ENCODE data around the gene RPS6KA2. TPM values are rescaled to one million over a fixed set of nuclear protein-coding genes. Genes with fewer than 3 reads are reported as not detected.

RPS6KA2 gene
- total and polyA plus RNA-seq, 2 donors (not counting 1 experiment from before 2014, with no cell fraction given) = 2.2 to 16.0 TPM

- no peak overlapping the region for H2AFZ ChIP-seq (ENCODE audit: insufficient read depth, low read depth, low read length, poor library complexity, severe bottlenecking)
- Mint-ChIP-seq H3K4me1 (peaks cover 2% of the 10 kb centered on the region), H3K27me3 (no peaks in the 10 kb centered on the region)
Observed at GRCh38 chr6:166530211-166531095, 96.6 kb downstream of the RPS6KA2 start.

More at GRCh38 chr6:166530211-166531095, 96.6 kb downstream of the RPS6KA2 start:
- Histone ChIP-seq H3K4me1 (ENCODE audit: control insufficient read depth in 2 of 2, insufficient read depth in 2 of 2, low read length in 2 of 2) (no peaks in the 10 kb centered on the region), H3K36me3 (replicated peaks in 1 of 2; ENCODE audit: control extremely low read depth in 1 of 2, control insufficient read depth in 1 of 2, extremely low read depth in 1 of 2, insufficient read depth in 2 of 2, low read length in 1 of 2) (no peaks in the 10 kb centered on the region), H3K4me2 (replicated peaks; ENCODE audit: low read depth, low read length, poor library complexity, severe bottlenecking) (no peak overlapping the region), H3K9ac (ENCODE audit: low read length) (no peak overlapping the region), H3K4me3 (ENCODE audit: control extremely low read depth in 1 of 5, extremely low read depth in 1 of 5, insufficient read depth in 1 of 5, low read depth in 2 of 5, low read length in 4 of 5) (no peak overlapping the region), H3K79me2 (ENCODE audit: control insufficient read depth, insufficient read depth, low read length) (no peaks in the 10 kb centered on the region), H3K27ac (ENCODE audit: low read length in 2 of 2) (no peak overlapping the region), H3K27me3 (replicated peaks in 1 of 4; ENCODE audit: control extremely low read depth in 1 of 4, control insufficient read depth in 3 of 4, insufficient read depth in 4 of 4, low read length in 3 of 4) (no peaks in the 10 kb centered on the region), H3K9me3 (ENCODE audit: control extremely low read depth in 1 of 3, control insufficient read depth in 2 of 3, insufficient read depth in 1 of 3, low read length in 2 of 3) (peaks cover 0 to 3% (median 0%) of the 10 kb centered on the region in 3 donors), H4K20me1 (ENCODE audit: control insufficient read depth, insufficient read depth, low read length, poor library complexity, severe bottlenecking) (no peaks in the 10 kb centered on the region)
- CTCF ChIA-PET = no interaction called here
- POLR2A ChIA-PET = no interaction called here
- Mint-ChIP-seq H3K9me3 (ENCODE audit: insufficient read depth) (no peaks in the 10 kb centered on the region), H3K27ac (no peak overlapping the region), H3K4me3 (no peak overlapping the region)
- DNase-seq (no peak), ATAC-seq (ENCODE audit: low read depth) (no peak)
- intact Hi-C loops (cut with micrococcal nuclease) = no loop called here
- TF ChIP-seq EZH2 (IDR thresholded peaks at IDR 0.05; ENCODE audit: borderline replicate concordance, insufficient read depth, low read depth, low read length, poor library complexity, severe bottlenecking) = no peak
- TF ChIP-seq CTCF (IDR thresholded peaks at IDR 0.05) = no peak
- over 99% methylated on average over 18 of the region's 26 CpGs for WGBS (ENCODE audit: insufficient coverage)

All from B cell (primary cell).